DOHH2 (cell line): ENCODE measurements around the gene PRKD2.

Experiments
- H3F3A ChIP-seq: fragments of 200-600 bp; sonication (generic), shearing (Covaris generic); 2 replicates; pipeline ENCODE4 v1.6.0; 2016; ENCODE audit warnings: antibody characterized with exemption, mild to moderate bottlenecking; ENCODE audit not compliant: control insufficient read depth, insufficient read depth
- H3K27ac ChIP-seq: fragments of 200-600 bp; sonication (generic); 2 replicates; pipeline ENCODE4 v1.5.1; 2014; ENCODE audit warnings: low read depth, mild to moderate bottlenecking, low read length, moderate library complexity
- H3K27me3 ChIP-seq: fragments of 200-600 bp; sonication (generic); 2 replicates; pipeline ENCODE4 v1.6.1; 2014; ENCODE audit warnings: mild to moderate bottlenecking, low read length, mixed read lengths; ENCODE audit not compliant: control insufficient read depth
- H3K36me3 ChIP-seq: fragments of 200-600 bp; sonication (generic); 2 replicates; pipeline ENCODE4 v1.6.1; 2014; ENCODE audit warnings: mild to moderate bottlenecking, low read length, moderate library complexity, mixed read lengths; ENCODE audit not compliant: control insufficient read depth
- H3K4me1 ChIP-seq: fragments of 200-600 bp; sonication (generic); 2 replicates; pipeline ENCODE4 v1.6.1; 2014; ENCODE audit warnings: mild to moderate bottlenecking, low read length, mixed read lengths; ENCODE audit not compliant: control insufficient read depth
- H3K4me2 ChIP-seq: fragments of 200-600 bp; sonication (generic); 2 replicates; pipeline ENCODE4 v1.6.0; 2014; ENCODE audit warnings: mild to moderate bottlenecking, low read length, moderate library complexity
- H3K4me3 ChIP-seq: fragments of 200-600 bp; sonication (generic); 2 replicates; pipeline ENCODE4 v1.5.1; 2014; ENCODE audit warnings: mild to moderate bottlenecking, low read length, mixed read lengths
- H3K79me2 ChIP-seq: fragments of 200-600 bp; sonication (generic); 2 replicates; pipeline ENCODE4 v1.6.1; 2014; ENCODE audit warnings: mild to moderate bottlenecking, low read length, mixed read lengths; ENCODE audit not compliant: control insufficient read depth
- H3K9me2 ChIP-seq: fragments of 200-600 bp; sonication (generic); replicated peaks from 2 replicates; pipeline ENCODE4 v1.6.1; 2014; ENCODE audit warnings: mild to moderate bottlenecking, low read length, mixed read lengths; ENCODE audit not compliant: control insufficient read depth
- H3K9me3 ChIP-seq: fragments of 200-600 bp; sonication (generic); 2 replicates; pipeline ENCODE4 v1.6.1; 2014; ENCODE audit warnings: antibody characterized with exemption, low read length, mixed read lengths; ENCODE audit not compliant: control insufficient read depth, insufficient read depth
- H4K20me1 ChIP-seq: fragments of 200-600 bp; sonication (generic); 2 replicates; pipeline ENCODE4 v1.6.0; 2014; ENCODE audit warnings: low read depth, mild to moderate bottlenecking, antibody characterized with exemption, low read length, moderate library complexity; ENCODE audit not compliant: control insufficient read depth, insufficient read depth
- EZH2phosphoT487 ChIP-seq: fragments of 200-600 bp; sonication (generic); IDR thresholded peaks from 2 replicates; pipeline ENCODE4 v1.6.1; 2017; ENCODE audit warnings: borderline replicate concordance, mild to moderate bottlenecking, antibody characterized with exemption, low read length, moderate library complexity, mixed read lengths
- TF ChIP-seq, protein P1 (sequence below): fragments of 200-600 bp; sonication (generic); IDR thresholded peaks from one replicate; pipeline ENCODE4 v1.5.1; 2014; ENCODE audit warnings: antibody characterized with exemption, mild to moderate bottlenecking, low read depth, low read length; ENCODE audit not compliant: poor library complexity, severe bottlenecking

The PRKD2 gene

DNA sequence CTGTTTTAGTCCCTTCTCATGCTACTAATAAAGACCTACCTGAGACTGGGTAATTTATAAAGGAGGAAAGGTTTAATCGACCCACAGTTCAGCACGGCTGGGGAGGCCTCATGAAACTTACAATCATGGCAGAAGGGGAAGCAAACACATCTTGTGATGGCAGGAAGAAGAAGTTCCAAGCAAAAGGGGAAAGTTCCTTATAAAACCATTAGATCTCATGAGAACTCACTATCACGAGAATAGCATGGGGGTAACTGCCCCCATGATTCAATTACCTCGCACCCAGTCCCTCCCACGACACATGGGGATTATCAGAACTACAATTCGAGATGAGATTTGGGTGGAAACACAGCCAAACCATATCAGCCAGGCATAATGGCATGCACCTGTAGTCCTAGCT, 42.3 kb upstream of the PRKD2 start:
- no peaks in the 10 kb centered on the region for H3K9me2 ChIP-seq
- no peaks in the 10 kb centered on the region for H3K79me2 ChIP-seq
- peaks cover 3% of the 10 kb centered on the region; the same call in 1 of the 2 replicates for H3K4me1 ChIP-seq
- TF ChIP-seq, protein P1, sequence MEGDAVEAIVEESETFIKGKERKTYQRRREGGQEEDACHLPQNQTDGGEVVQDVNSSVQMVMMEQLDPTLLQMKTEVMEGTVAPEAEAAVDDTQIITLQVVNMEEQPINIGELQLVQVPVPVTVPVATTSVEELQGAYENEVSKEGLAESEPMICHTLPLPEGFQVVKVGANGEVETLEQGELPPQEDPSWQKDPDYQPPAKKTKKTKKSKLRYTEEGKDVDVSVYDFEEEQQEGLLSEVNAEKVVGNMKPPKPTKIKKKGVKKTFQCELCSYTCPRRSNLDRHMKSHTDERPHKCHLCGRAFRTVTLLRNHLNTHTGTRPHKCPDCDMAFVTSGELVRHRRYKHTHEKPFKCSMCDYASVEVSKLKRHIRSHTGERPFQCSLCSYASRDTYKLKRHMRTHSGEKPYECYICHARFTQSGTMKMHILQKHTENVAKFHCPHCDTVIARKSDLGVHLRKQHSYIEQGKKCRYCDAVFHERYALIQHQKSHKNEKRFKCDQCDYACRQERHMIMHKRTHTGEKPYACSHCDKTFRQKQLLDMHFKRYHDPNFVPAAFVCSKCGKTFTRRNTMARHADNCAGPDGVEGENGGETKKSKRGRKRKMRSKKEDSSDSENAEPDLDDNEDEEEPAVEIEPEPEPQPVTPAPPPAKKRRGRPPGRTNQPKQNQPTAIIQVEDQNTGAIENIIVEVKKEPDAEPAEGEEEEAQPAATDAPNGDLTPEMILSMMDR, result no peak
- no peak for TF ChIP-seq EZH2phosphoT487
- H4K20me1 ChIP-seq, result no peaks in the 10 kb centered on the region; the same call in 1 of the 2 replicates
- peaks cover 4% of the 10 kb centered on the region; the same call in 1 of the 2 replicates for H3F3A ChIP-seq
- no peak overlapping the region for H3K4me3 ChIP-seq
- no peak overlapping the region for H3K4me2 ChIP-seq
- no peaks in the 10 kb centered on the region for H3K9me3 ChIP-seq
- no peaks in the 10 kb centered on the region for H3K27me3 ChIP-seq
- H3K36me3 ChIP-seq, result peaks cover 15% of the 10 kb centered on the region
- no peak overlapping the region for H3K27ac ChIP-seq

DNA sequence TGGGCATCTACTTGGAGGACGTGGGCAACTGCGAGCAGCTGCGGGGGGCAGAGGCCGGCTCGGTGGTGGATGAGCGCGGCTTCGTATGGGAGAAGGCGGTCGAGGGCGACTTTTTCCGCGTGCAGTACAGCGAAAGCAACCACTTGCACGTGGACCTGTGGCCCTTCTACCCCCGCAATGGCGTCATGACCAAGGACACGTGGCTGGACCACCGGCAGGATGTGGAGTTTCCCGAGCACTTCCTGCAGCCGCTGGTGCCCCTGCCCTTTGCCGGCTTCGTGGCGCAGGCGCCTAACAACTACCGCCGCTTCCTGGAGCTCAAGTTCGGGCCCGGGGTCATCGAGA, 39.6 kb upstream of the PRKD2 start:
- no peaks in the 10 kb centered on the region for H3K9me3 ChIP-seq
- H3K27me3 ChIP-seq, result no peaks in the 10 kb centered on the region
- H3F3A ChIP-seq, result peaks cover 4% of the 10 kb centered on the region; the same call in 1 of the 2 replicates
- no peak overlapping the region for H3K4me3 ChIP-seq
- TF ChIP-seq, protein P1, result no peak
- H3K27ac ChIP-seq, result no peak overlapping the region
- H3K9me2 ChIP-seq, result no peaks in the 10 kb centered on the region
- H3K4me1 ChIP-seq, result peaks cover 11% of the 10 kb centered on the region
- no peaks in the 10 kb centered on the region for H3K79me2 ChIP-seq
- H3K36me3 ChIP-seq, result peaks cover 19% of the 10 kb centered on the region
- no peaks in the 10 kb centered on the region; the same call in 1 of the 2 replicates for H4K20me1 ChIP-seq
- H3K4me2 ChIP-seq, result no peak overlapping the region

DNA sequence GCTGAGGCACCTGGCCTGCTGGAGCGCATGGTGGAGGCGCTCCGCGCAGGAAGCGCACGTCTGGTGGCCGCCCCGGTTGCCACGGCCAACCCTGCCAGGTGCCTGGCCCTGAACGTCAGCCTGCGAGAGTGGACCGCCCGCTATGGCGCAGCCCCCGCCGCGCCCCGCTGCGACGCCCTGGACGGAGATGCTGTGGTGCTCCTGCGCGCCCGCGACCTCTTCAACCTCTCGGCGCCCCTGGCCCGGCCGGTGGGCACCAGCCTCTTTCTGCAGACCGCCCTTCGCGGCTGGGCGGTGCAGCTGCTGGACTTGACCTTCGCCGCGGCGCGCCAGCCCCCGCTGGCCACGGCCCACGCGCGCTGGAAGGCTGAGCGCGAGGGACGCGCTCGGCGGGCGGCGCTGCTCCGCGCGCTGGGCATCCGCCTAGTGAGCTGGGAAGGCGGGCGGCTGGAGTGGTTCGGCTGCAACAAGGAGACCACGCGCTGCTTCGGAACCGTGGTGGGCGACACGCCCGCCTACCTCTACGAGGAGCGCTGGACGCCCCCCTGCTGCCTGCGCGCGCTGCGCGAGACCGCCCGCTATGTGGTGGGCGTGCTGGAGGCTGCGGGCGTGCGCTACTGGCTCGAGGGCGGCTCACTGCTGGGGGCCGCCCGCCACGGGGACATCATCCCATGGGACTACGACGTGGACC, 39.1 kb upstream of the PRKD2 start:
- no peaks in the 10 kb centered on the region for H3K9me3 ChIP-seq
- H3K27me3 ChIP-seq, result no peaks in the 10 kb centered on the region
- no peaks in the 10 kb centered on the region for H3K79me2 ChIP-seq
- peaks cover 19% of the 10 kb centered on the region for H3K36me3 ChIP-seq
- no peak overlapping the region for H3K4me2 ChIP-seq
- no peaks in the 10 kb centered on the region for H3K9me2 ChIP-seq
- peaks cover 14% of the 10 kb centered on the region for H3K4me1 ChIP-seq
- H3K27ac ChIP-seq, result no peak overlapping the region
- TF ChIP-seq, protein P1, result no peak
- no peak for TF ChIP-seq EZH2phosphoT487
- no peaks in the 10 kb centered on the region; the same call in 1 of the 2 replicates for H4K20me1 ChIP-seq
- H3K4me3 ChIP-seq, result no peak overlapping the region
- H3F3A ChIP-seq, result peaks cover 4% of the 10 kb centered on the region; the same call in 1 of the 2 replicates
